Esophagus muscularis mucosa (tissue), 4 donors: ENCODE results near the gene ARHGAP5. TPM values are rescaled to one million over a fixed set of nuclear protein-coding genes. Genes with fewer than 3 reads are reported as not detected.

Source experiments
- DNase-seq: peaks from one replicate; pipeline ENCODE4 v3.0.0-alpha.2; 2017; ENCODE audit errors: extremely low spot score
- H3K27ac ChIP-seq, 4 donors: fragments of 200-600 bp; sonication (generic); replicated peaks in 1 of 4; 1 replicate in 3 of 4; 2 replicates in 1 of 4; pipeline ENCODE4 v1.5.1; 2016 to 2019; ENCODE audit warnings: mild to moderate bottlenecking in 1 of 4
- H3K27me3 ChIP-seq, 4 donors: fragments of 200-600 bp; sonication (generic); one replicate each; pipeline versions ENCODE4 v1.5.1 to v1.6.0; 2016 to 2019
- H3K36me3 ChIP-seq, 4 donors: fragments of 200-600 bp; sonication (generic); one replicate each; pipeline ENCODE4 v1.5.1; 2016 to 2019
- H3K4me1 ChIP-seq, 4 donors: fragments of 200-600 bp; sonication (generic); one replicate each; pipeline ENCODE4 v1.5.1; 2016 to 2019
- H3K4me3 ChIP-seq, 4 donors: fragments of 200-600 bp; sonication (generic); 1 replicate in 2 of 4; 2 replicates in 2 of 4; pipeline ENCODE4 v1.5.1; 2016 to 2019; ENCODE audit warnings: mild to moderate bottlenecking in 4 of 4, moderate library complexity in 1 of 4
- H3K9me3 ChIP-seq, 4 donors: fragments of 200-600 bp; sonication (generic); 1 replicate in 3 of 4; 2 replicates in 1 of 4; pipeline ENCODE4 v1.5.1; 2016 to 2019
- EP300 ChIP-seq: sonication (generic); formaldehyde crosslinking; IDR thresholded peaks from one replicate; pipeline ENCODE4 v1.6.1; 2017; ENCODE audit warnings: antibody characterized with exemption
- POLR2A ChIP-seq: fragments of 450-650 bp; IDR thresholded peaks from one replicate; pipeline ENCODE4 v1.6.1; 2017; ENCODE audit warnings: antibody characterized with exemption, moderate library complexity, mild to moderate bottlenecking, low read depth
- POLR2AphosphoS5 ChIP-seq, 2 donors: sonication (generic); formaldehyde crosslinking; IDR thresholded peaks; one replicate each; pipeline ENCODE4 v1.6.1; 2017; ENCODE audit warnings: antibody characterized with exemption in 2 of 2
- whole genome bisulfite sequencing: methylation state at CpG from one replicate; pipeline ENCODE4 v1.1.5; 2018; 5-methylcytosine and 5-hydroxymethylcytosine counted together
- intact Hi-C: fragments of 100-400 bp; cut with DNase I; formaldehyde crosslinking; loops from one replicate; pipeline ENCODE4 v1.15.1; 2023
- total RNA-seq, 4 donors: library from RNA; depleted of rRNA; stranded (reverse); fragments of >200 nt; gene quantifications; one replicate each; pipeline versions ENCODE4 v1.1.0 to v1.2.1, GENCODE V29; 2016
- TF ChIP-seq, protein P1 (sequence below), 3 experiments: fragments of 200-600 bp in 2 of 3; fragments of 450-650 bp in 1 of 3; sonication (generic) in 2 of 3; IDR thresholded peaks; one replicate each; pipeline ENCODE4 v1.5.1; 2017 to 2019; ENCODE audit warnings: antibody characterized with exemption in 3 of 3, mild to moderate bottlenecking in 2 of 3, moderate library complexity in 1 of 3

The ARHGAP5 gene, protein sequence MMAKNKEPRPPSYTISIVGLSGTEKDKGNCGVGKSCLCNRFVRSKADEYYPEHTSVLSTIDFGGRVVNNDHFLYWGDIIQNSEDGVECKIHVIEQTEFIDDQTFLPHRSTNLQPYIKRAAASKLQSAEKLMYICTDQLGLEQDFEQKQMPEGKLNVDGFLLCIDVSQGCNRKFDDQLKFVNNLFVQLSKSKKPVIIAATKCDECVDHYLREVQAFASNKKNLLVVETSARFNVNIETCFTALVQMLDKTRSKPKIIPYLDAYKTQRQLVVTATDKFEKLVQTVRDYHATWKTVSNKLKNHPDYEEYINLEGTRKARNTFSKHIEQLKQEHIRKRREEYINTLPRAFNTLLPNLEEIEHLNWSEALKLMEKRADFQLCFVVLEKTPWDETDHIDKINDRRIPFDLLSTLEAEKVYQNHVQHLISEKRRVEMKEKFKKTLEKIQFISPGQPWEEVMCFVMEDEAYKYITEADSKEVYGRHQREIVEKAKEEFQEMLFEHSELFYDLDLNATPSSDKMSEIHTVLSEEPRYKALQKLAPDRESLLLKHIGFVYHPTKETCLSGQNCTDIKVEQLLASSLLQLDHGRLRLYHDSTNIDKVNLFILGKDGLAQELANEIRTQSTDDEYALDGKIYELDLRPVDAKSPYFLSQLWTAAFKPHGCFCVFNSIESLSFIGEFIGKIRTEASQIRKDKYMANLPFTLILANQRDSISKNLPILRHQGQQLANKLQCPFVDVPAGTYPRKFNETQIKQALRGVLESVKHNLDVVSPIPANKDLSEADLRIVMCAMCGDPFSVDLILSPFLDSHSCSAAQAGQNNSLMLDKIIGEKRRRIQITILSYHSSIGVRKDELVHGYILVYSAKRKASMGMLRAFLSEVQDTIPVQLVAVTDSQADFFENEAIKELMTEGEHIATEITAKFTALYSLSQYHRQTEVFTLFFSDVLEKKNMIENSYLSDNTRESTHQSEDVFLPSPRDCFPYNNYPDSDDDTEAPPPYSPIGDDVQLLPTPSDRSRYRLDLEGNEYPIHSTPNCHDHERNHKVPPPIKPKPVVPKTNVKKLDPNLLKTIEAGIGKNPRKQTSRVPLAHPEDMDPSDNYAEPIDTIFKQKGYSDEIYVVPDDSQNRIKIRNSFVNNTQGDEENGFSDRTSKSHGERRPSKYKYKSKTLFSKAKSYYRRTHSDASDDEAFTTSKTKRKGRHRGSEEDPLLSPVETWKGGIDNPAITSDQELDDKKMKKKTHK (N-terminal part only)
- 100 to 1,000 TPM; 171 to 223 (median 196) TPM for total RNA-seq

DNA sequence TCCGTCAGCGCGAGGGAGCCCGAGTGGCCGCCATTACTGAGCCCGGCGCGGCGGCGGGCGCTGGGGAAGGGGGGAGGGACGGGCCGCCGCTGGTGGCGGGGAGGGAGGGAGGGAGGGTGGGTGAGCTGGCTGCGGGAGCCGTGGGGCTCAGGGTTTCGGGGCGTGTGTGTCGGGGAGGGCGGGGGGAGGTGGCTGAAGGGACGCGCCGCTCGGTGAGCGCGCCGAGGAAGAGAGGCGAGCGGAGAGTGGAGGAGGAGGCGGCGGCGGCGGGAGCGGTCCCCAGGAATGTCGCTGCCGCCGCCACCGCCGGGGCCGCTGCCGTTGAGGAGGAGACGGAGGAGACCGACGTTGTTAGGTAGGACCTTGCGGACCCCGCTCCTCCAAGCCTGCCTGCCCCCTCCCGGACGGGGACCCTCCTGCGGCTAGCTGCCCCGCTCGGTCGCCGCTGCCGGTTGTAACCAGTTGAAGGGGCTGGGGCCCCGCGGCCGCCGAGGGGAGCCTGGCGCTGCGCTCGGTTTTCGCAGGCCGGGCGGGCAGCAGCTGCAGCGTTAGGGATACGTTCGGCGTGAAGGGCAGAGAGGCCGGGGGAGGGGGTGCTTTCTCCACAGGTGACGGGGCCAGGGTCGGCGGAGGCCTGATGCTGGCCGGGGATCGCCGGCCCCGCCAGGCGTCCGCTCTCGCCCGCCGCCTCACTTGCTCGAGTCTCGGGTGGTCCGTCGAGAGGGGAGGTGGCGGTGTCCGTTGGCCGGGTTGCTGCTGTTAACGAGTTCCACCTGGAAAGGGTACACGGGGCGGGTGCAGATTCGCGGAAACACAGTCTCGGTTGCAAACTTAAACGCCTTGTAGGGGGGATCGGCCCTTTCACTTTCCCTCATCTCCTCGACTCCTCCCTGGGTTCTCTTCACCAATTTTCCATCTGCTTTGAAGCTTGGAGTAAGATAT is at the start of gene ARHGAP5:
Gene ARHGAP5 (plus strand): TSS at position 224 of the 942 bp plus-strand sequence. CDS start 13,366 bp downstream, outside the sequence.
- TF ChIP-seq, protein P1, sequence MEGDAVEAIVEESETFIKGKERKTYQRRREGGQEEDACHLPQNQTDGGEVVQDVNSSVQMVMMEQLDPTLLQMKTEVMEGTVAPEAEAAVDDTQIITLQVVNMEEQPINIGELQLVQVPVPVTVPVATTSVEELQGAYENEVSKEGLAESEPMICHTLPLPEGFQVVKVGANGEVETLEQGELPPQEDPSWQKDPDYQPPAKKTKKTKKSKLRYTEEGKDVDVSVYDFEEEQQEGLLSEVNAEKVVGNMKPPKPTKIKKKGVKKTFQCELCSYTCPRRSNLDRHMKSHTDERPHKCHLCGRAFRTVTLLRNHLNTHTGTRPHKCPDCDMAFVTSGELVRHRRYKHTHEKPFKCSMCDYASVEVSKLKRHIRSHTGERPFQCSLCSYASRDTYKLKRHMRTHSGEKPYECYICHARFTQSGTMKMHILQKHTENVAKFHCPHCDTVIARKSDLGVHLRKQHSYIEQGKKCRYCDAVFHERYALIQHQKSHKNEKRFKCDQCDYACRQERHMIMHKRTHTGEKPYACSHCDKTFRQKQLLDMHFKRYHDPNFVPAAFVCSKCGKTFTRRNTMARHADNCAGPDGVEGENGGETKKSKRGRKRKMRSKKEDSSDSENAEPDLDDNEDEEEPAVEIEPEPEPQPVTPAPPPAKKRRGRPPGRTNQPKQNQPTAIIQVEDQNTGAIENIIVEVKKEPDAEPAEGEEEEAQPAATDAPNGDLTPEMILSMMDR (IDR thresholded peaks at IDR 0.05), result peak in 1 of 3 experiments; percentile 26
- TF ChIP-seq POLR2A, result no peak
- Histone ChIP-seq H3K9me3 (no peaks in the 10 kb centered on the region), H3K4me1 (peaks cover 12 to 71% (median 65%) of the 10 kb centered on the region in 4 donors), H3K4me3 (peak within 1 kb of the TSS; percentile 73 to 100 (median 88)), H3K27me3 (no peaks in the 10 kb centered on the region), H3K27ac (peak within 1 kb of the TSS; percentile 98 to 100 (median 100)), H3K36me3 (no peaks in the 10 kb centered on the region)
- peak; percentile 95 for DNase-seq
- intact Hi-C loops, result loop anchor here (2.0 to 10.0 kb wide), 3 partner anchors 123 to 395 kb away; no protein-coding TSS in a partner anchor
- 0% methylated on average over 18 of the region's 98 CpGs for WGBS

DNA sequence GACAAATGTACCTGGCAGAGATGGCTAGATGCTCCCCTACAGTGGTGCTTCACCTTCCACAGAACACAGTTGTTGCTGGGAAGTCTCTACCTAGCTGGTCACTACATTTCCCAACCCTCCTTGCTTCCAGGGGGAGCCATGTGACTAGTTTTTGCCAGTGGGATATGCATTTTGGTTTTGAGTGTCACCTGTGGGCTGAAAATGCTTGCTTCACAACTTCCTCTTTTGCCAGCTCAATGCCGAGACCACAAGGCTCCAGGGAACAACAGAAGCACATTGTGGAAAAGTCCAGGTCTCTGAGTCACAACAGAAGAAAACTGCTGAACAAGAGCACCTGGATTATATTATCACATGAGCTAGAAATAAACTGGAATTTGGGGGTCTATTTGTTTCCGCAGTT is 48.5 kb upstream of the ARHGAP5 start:
- TF ChIP-seq POLR2AphosphoS5 (IDR thresholded peaks at IDR 0.05), result no peak
- TF ChIP-seq POLR2A, result no peak
- TF ChIP-seq EP300, result no peak
- TF ChIP-seq, protein P1 (IDR thresholded peaks at IDR 0.05), result no peak
- Histone ChIP-seq H3K4me1 (peaks cover 0 to 7% (median 3%) of the 10 kb centered on the region in 4 donors), H3K27ac (no peak overlapping the region), H3K27me3 (no peaks in the 10 kb centered on the region), H3K4me3 (no peak overlapping the region), H3K36me3 (no peaks in the 10 kb centered on the region), H3K9me3 (no peaks in the 10 kb centered on the region)
- 50% methylated on average over 2 of the region's 2 CpGs for WGBS
- intact Hi-C loops, result no loop called here
- no peak for DNase-seq

DNA sequence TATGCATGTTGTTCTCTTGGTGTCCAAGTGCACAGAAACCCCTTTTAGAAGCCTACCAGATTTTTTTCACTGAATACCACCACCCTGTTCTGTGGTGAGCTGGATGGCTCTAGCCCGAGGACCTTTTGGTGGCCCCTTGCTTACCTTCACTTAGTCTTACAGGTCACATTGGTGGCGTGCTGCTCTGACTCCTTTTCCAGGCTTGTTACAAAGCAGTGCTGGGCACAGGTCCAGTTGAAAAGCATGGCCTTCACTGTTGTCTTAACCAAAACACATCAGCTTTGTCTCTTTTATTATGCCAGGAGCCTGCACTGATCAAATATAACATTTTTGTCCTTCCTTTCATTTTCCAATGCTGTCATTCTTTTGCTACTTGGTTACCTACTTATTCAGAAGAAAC is 43.6 kb upstream of the ARHGAP5 start:
- Histone ChIP-seq H3K36me3 (no peaks in the 10 kb centered on the region), H3K4me1 (peaks cover 0 to 13% (median 9%) of the 10 kb centered on the region in 4 donors), H3K9me3 (no peaks in the 10 kb centered on the region), H3K27ac (no peak overlapping the region), H3K27me3 (no peaks in the 10 kb centered on the region), H3K4me3 (no peak overlapping the region)
- intact Hi-C loops, result no loop called here
- no peak for DNase-seq
- WGBS, result 72% methylated on average over 2 of the region's 2 CpGs
- no peak for TF ChIP-seq EP300
- no peak for TF ChIP-seq POLR2AphosphoS5 (IDR thresholded peaks at IDR 0.05)
- TF ChIP-seq POLR2A, result no peak
- TF ChIP-seq, protein P1 (IDR thresholded peaks at IDR 0.05), result no peak

DNA sequence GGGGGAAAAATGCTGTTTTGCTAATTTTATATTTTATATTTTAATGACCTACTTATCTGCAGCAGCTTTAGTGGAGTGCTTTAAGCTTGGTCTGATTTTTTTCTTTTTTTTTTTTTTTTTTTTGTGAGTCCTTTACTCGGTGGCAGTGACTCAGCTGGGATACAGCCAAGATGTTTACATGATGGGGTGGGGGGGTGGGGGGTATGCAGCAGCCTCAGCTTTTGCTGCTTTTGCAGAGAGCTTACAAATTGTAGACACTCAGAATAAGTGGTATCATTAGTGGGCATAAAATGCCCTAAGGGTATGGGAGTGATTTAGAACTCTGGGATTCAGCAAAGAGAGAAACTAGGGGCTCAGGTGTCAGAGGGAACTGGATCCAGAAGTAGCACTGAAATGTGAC is 38.2 kb upstream of the ARHGAP5 start:
- no peak overlapping the region for H3K4me3 ChIP-seq
- intact Hi-C loops, result no loop called here
- TF ChIP-seq POLR2AphosphoS5 (IDR thresholded peaks at IDR 0.05), result no peak
- TF ChIP-seq, protein P1 (IDR thresholded peaks at IDR 0.05), result no peak
- TF ChIP-seq POLR2A, result no peak
- TF ChIP-seq EP300, result no peak
- H3K4me1 ChIP-seq, result peaks cover 0 to 7% (median 3%) of the 10 kb centered on the region in 4 donors
- no peaks in the 10 kb centered on the region for H3K9me3 ChIP-seq
- H3K27ac ChIP-seq, result no peak overlapping the region
- whole genome bisulfite sequencing, result 6% methylated on average over 1 of the region's 1 CpG
- H3K36me3 ChIP-seq, result no peaks in the 10 kb centered on the region
- no peak for DNase-seq
- H3K27me3 ChIP-seq, result no peaks in the 10 kb centered on the region
